Measurements from ENCODE around the gene RGS7BP. TPM values are rescaled to one million over a fixed set of nuclear protein-coding genes. Genes with fewer than 3 reads are reported as not detected.

The RGS7BP gene
- total RNA-seq, 1 donor from 2014 or later, result 0.43 TPM

- TF ChIP-seq EZH2phosphoT487 (IDR thresholded peaks at IDR 0.05), result no peak
- no peak for TF ChIP-seq CTCF (IDR thresholded peaks at IDR 0.05)
- no peak for TF ChIP-seq EZH2 (IDR thresholded peaks at IDR 0.05)
- H3F3A ChIP-seq (ENCODE audit: low read depth), result no peaks in the 10 kb centered on the region
- no peak overlapping the region for H3K9ac ChIP-seq
- no peak overlapping the region for H3K4me3 ChIP-seq
- H2AFZ ChIP-seq (replicated peaks), result no peak overlapping the region
- Mint-ChIP-seq H3K4me1 (no peaks in the 10 kb centered on the region), H3K9me3 (no peaks in the 10 kb centered on the region), H3K4me3 (no peak overlapping the region), H3K36me3 (no peaks in the 10 kb centered on the region), H3K27me3 (ENCODE audit: insufficient read depth, low read depth) (no peaks in the 10 kb centered on the region), H3K27ac (no peak overlapping the region)
- no peak for DNase-seq (ENCODE audit: low spot score)
- no peaks in the 10 kb centered on the region for H3K36me3 ChIP-seq
- no peaks in the 10 kb centered on the region for H3K4me1 ChIP-seq
- no peaks in the 10 kb centered on the region for H3K27me3 ChIP-seq
- H4K20me1 ChIP-seq (ENCODE audit: low read depth), result no peaks in the 10 kb centered on the region
- no peak overlapping the region for H3K4me2 ChIP-seq
- H3K27ac ChIP-seq, result no peak overlapping the region
- no peaks in the 10 kb centered on the region for H3K9me3 ChIP-seq (ENCODE audit: low read depth)
- H3K79me2 ChIP-seq (ENCODE audit: low read depth), result no peaks in the 10 kb centered on the region
These were observed 143.7 kb downstream of the RGS7BP start for GRCh38 chr5:64649512-64649911.

- Histone ChIP-seq H3K27ac (no peak overlapping the region), H3K4me1 (peaks cover 18% of the 10 kb centered on the region), H2AFZ (replicated peaks) (no peak overlapping the region), H3K9me3 (ENCODE audit: low read depth) (no peaks in the 10 kb centered on the region), H3K4me2 (no peak overlapping the region), H3K9ac (no peak overlapping the region), H4K20me1 (ENCODE audit: low read depth) (no peaks in the 10 kb centered on the region), H3K4me3 (no peak overlapping the region), H3K79me2 (ENCODE audit: low read depth) (no peaks in the 10 kb centered on the region), H3F3A (ENCODE audit: low read depth) (peaks cover 16% of the 10 kb centered on the region), H3K27me3 (no peaks in the 10 kb centered on the region), H3K36me3 (no peaks in the 10 kb centered on the region)
- no peaks in the 10 kb centered on the region for H3K27me3 Mint-ChIP-seq (ENCODE audit: insufficient read depth, low read depth)
- H3K9me3 Mint-ChIP-seq, result no peaks in the 10 kb centered on the region
- DNase-seq (ENCODE audit: low spot score), result no peak
- no peak overlapping the region for H3K4me3 Mint-ChIP-seq
- no peaks in the 10 kb centered on the region for H3K4me1 Mint-ChIP-seq
- H3K36me3 Mint-ChIP-seq, result no peaks in the 10 kb centered on the region
- no peak for TF ChIP-seq CTCF (IDR thresholded peaks at IDR 0.05)
- TF ChIP-seq EZH2phosphoT487 (IDR thresholded peaks at IDR 0.05), result no peak
- TF ChIP-seq EZH2 (IDR thresholded peaks at IDR 0.05), result no peak
- H3K27ac Mint-ChIP-seq, result no peak overlapping the region
These were observed 148.1 kb downstream of the RGS7BP start for GRCh38 chr5:64653766-64654560.

DNA sequence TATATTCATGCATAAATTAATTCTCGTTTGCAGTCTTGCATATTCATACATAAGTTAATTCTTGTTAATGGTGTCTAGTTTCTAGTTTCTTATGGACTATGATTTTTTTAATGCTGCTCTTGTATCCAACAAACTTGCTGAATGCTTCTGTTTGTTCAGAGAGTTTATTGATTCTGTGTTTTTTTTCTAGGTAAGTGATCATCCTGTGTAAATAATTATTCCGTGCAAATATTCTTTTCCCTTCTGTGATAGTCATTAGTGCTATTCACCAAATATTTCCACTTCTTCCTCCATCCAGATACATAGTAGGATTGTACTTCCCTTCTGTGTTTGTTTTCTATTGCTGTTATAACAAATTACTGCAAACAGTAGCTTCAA, 148.7 kb downstream of the RGS7BP start:
- Histone ChIP-seq H3F3A (ENCODE audit: low read depth) (peaks cover 16% of the 10 kb centered on the region), H3K4me2 (no peak overlapping the region), H2AFZ (replicated peaks) (no peak overlapping the region), H3K9me3 (ENCODE audit: low read depth) (no peaks in the 10 kb centered on the region), H3K4me3 (no peak overlapping the region), H3K79me2 (ENCODE audit: low read depth) (no peaks in the 10 kb centered on the region), H3K9ac (no peak overlapping the region), H3K36me3 (no peaks in the 10 kb centered on the region), H4K20me1 (ENCODE audit: low read depth) (no peaks in the 10 kb centered on the region), H3K27ac (no peak overlapping the region), H3K4me1 (peaks cover 24% of the 10 kb centered on the region), H3K27me3 (no peaks in the 10 kb centered on the region)
- no peaks in the 10 kb centered on the region for H3K9me3 Mint-ChIP-seq
- H3K36me3 Mint-ChIP-seq, result no peaks in the 10 kb centered on the region
- no peak for TF ChIP-seq CTCF (IDR thresholded peaks at IDR 0.05)
- no peak for TF ChIP-seq EZH2 (IDR thresholded peaks at IDR 0.05)
- TF ChIP-seq EZH2phosphoT487 (IDR thresholded peaks at IDR 0.05), result no peak
- H3K4me1 Mint-ChIP-seq, result peaks cover 4% of the 10 kb centered on the region
- H3K27ac Mint-ChIP-seq, result no peak overlapping the region
- H3K27me3 Mint-ChIP-seq (ENCODE audit: insufficient read depth, low read depth), result no peaks in the 10 kb centered on the region
- no peak for DNase-seq (ENCODE audit: low spot score)
- H3K4me3 Mint-ChIP-seq, result no peak overlapping the region
